Spleen (tissue), 13 donors: ENCODE data around the gene AQP4. TPM values are rescaled to one million over a fixed set of nuclear protein-coding genes. Genes with fewer than 3 reads are reported as not detected.

ENCODE experiments used
- DNase-seq: peaks from one replicate; pipeline ENCODE4 v3.0.0-alpha.2; 2020
- H3K27ac ChIP-seq, 8 donors: fragments of 200-600 bp; sonication (generic) in 7 of 8; 1 replicate in 4 of 8; 2 replicates in 4 of 8; pipeline versions ENCODE4 v1.5.0 to v1.8.0; 2016 to 2021; ENCODE audit warnings: inconsistent platforms in 4 of 8, mild to moderate bottlenecking in 4 of 8, moderate library complexity in 1 of 8
- H3K27me3 ChIP-seq, 7 donors: fragments of 200-600 bp; sonication (generic) in 6 of 7; replicated peaks in 1 of 7; 1 replicate in 4 of 7; 2 replicates in 3 of 7; pipeline versions ENCODE4 v1.5.0 to v1.8.0; 2016 to 2021; ENCODE audit warnings: inconsistent platforms in 3 of 7, mild to moderate bottlenecking in 1 of 7
- H3K36me3 ChIP-seq, 6 donors: fragments of 200-600 bp; sonication (generic) in 5 of 6; 1 replicate in 4 of 6; 2 replicates in 2 of 6; pipeline versions ENCODE4 v1.5.0 to v1.8.0; 2016 to 2021; ENCODE audit warnings: inconsistent platforms in 2 of 6
- H3K4me1 ChIP-seq, 6 donors: fragments of 200-600 bp; sonication (generic) in 5 of 6; 1 replicate in 3 of 6; 2 replicates in 3 of 6; pipeline versions ENCODE4 v1.5.0 to v1.8.0; 2016 to 2021; ENCODE audit warnings: inconsistent platforms in 3 of 6
- H3K4me3 ChIP-seq, 8 donors: fragments of 200-600 bp; sonication (generic) in 7 of 8; 1 replicate in 4 of 8; 2 replicates in 4 of 8; pipeline versions ENCODE4 v1.5.0 to v1.8.0; 2016 to 2021; ENCODE audit warnings: inconsistent platforms in 4 of 8, mild to moderate bottlenecking in 4 of 8, moderate library complexity in 2 of 8
- H3K9me3 ChIP-seq, 8 donors: fragments of 200-600 bp; sonication (generic) in 7 of 8; 1 replicate in 4 of 8; 2 replicates in 4 of 8; pipeline versions ENCODE4 v1.5.0 to v1.8.0; 2016 to 2021; ENCODE audit warnings: inconsistent platforms in 4 of 8
- POLR2A ChIP-seq, 3 donors: fragments of 450-650 bp; IDR thresholded peaks; one replicate each; pipeline ENCODE4 v1.5.1; 2017; ENCODE audit warnings: antibody characterized with exemption in 3 of 3, mild to moderate bottlenecking in 1 of 3
- POLR2AphosphoS5 ChIP-seq, 3 donors: sonication (generic); formaldehyde crosslinking; IDR thresholded peaks; one replicate each; pipeline ENCODE4 v1.5.1; 2017; ENCODE audit warnings: antibody characterized with exemption in 3 of 3
- WGBS, 5 donors: extraction: QIAGEN DNeasy Blood & Tissue Kit in 3 of 5; methylation state at CpG; one replicate each; pipeline versions ENCODE4 v1.1.5 to v1.1.7; 2013 to 2018; 5-methylcytosine and 5-hydroxymethylcytosine counted together
- intact Hi-C: fragments of 100-400 bp; cut with DNase I; formaldehyde crosslinking; loops from one replicate; pipeline ENCODE4 v1.15.0; 2023; ENCODE audit warnings: low total_unique reads
- long read RNA-seq, 2 donors: transcript quantifications; one replicate each; lab custom pipeline, GENCODE V29; 2026
- polyA plus RNA-seq, 3 donors: library from polyadenylated mRNA; stranded (reverse); fragments of 200-250 nt; gene quantifications; one replicate each; pipeline ENCODE4 v1.2.1, GENCODE V29; 2013
- total RNA-seq, 7 donors: library from RNA; depleted of rRNA in 3 of 7; stranded (reverse); fragments of >200 nt in 3 of 7; fragmentation: NEBNext Ultra II Directional in 4 of 7; extraction: Animal tissue kit (Norgen Biotek cat#: 25700) in 4 of 7; gene quantifications; one replicate each; pipeline versions ENCODE4 v1.1.0 to v1.2.1, GENCODE V29; 2016 to 2021
- TF ChIP-seq, protein P1 (sequence below), 11 experiments: fragments of 200-600 bp in 7 of 11; fragments of 450-650 bp in 4 of 11; sonication (generic) in 4 of 11; IDR thresholded peaks in 8 of 11; conservative IDR thresholded peaks in 3 of 11; 1 replicate in 7 of 11; 2 replicates in 4 of 11; pipeline versions ENCODE4 v1.4.0 to v1.8.0; 2016 to 2021; ENCODE audit warnings: antibody characterized with exemption in 11 of 11, inconsistent platforms in 4 of 11, mild to moderate bottlenecking in 1 of 11
- donor health status: healthy with polysubstance abuse.
- donor health status: DM: no; HTN: no; CAD: no; lungs with moderate emphysema.
- donor health status: DM: no; HTN: no; CAD: no.
- donor health status: Bipolar disorder and iron deficiency.
- donor health status: healthy.
- donor health status: DM: no; HTN: no; CAD: no.
- donor health status: DM: yes; HTN: yes; CAD: no.

AQP4 gene, protein sequence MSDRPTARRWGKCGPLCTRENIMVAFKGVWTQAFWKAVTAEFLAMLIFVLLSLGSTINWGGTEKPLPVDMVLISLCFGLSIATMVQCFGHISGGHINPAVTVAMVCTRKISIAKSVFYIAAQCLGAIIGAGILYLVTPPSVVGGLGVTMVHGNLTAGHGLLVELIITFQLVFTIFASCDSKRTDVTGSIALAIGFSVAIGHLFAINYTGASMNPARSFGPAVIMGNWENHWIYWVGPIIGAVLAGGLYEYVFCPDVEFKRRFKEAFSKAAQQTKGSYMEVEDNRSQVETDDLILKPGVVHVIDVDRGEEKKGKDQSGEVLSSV
- 1 to 10 TPM in 4 of 7 donors, under 1 TPM in 3; 0.32 to 3.0 (median 1.2) TPM for total RNA-seq
- polyA plus RNA-seq = under 1 TPM; 0.15 to 0.21 (median 0.16) TPM
- long read RNA-seq, donor 1 = 0 reads
- long read RNA-seq, donor 2 = 0 reads

DNA sequence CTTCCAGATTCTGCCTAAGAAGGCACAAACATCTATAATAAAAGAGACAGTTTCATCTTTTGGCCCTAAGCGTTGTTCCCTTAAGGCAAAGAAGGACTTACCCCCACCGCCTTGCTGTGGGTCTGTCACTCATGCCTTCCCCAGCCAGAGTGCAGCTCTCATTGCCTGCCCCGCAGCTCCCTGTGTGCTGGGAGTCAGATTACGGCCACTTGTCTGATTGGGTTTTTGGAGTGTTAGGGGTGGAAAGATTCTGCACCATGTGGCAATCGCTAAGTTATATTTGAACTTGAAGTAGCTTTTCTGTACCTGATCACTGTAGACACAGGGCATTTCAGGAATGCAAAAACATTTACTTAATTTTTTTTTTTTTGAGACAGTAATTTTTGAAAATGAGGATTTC lies at the start of gene AQP4:
Gene AQP4, minus strand, starts transcription at position 151 of the 400 bp plus-strand sequence. Its CDS starts 18 bp downstream, at position 133.
- intact Hi-C loops = no loop called here
- WGBS, 5 donors = 61 to 74% (median 71%) methylated on average over 5 of the region's 5 CpGs
- Histone ChIP-seq H3K27ac (no peak within 1 kb of the TSS), H3K27me3 (peaks cover 0 to 46% (median 11%) of the 10 kb centered on the region in 7 donors), H3K4me1 (peaks cover 0 to 14% (median 0%) of the 10 kb centered on the region in 6 donors), H3K36me3 (no peaks in the 10 kb centered on the region), H3K4me3 (no peak within 1 kb of the TSS), H3K9me3 (no peaks in the 10 kb centered on the region)
- TF ChIP-seq POLR2AphosphoS5 (IDR thresholded peaks at IDR 0.05) = no peak
- no peak for TF ChIP-seq POLR2A (IDR thresholded peaks at IDR 0.05)
- TF ChIP-seq, protein P1, sequence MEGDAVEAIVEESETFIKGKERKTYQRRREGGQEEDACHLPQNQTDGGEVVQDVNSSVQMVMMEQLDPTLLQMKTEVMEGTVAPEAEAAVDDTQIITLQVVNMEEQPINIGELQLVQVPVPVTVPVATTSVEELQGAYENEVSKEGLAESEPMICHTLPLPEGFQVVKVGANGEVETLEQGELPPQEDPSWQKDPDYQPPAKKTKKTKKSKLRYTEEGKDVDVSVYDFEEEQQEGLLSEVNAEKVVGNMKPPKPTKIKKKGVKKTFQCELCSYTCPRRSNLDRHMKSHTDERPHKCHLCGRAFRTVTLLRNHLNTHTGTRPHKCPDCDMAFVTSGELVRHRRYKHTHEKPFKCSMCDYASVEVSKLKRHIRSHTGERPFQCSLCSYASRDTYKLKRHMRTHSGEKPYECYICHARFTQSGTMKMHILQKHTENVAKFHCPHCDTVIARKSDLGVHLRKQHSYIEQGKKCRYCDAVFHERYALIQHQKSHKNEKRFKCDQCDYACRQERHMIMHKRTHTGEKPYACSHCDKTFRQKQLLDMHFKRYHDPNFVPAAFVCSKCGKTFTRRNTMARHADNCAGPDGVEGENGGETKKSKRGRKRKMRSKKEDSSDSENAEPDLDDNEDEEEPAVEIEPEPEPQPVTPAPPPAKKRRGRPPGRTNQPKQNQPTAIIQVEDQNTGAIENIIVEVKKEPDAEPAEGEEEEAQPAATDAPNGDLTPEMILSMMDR (IDR thresholded peaks at IDR 0.05 in 8 of 11, conservative IDR thresholded peaks at IDR 0.05 in 3 of 11) = no peak
- no peak for DNase-seq

DNA sequence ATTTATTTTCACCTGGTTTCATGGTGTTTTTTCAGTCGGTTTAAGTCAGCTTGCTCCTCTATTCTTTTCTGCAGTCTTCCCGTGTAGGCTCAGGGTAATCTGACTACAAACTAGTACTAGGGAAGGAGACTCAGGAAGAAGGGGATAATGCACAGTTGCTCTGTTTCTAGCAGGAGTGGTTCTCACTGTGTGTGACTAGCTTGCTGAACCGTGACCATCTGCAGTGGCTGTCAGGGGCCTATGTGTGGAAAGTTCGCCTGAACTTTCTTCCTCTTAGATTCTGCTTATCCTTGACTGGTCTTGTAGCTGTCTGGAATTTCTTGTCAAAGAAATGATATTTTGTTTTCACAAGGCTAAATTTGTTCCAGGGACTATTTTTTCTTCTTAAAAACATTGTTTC lies 46.3 kb upstream of the AQP4 start:
- TF ChIP-seq, protein P1 (IDR thresholded peaks at IDR 0.05 in 8 of 11, conservative IDR thresholded peaks at IDR 0.05 in 3 of 11) = no peak
- TF ChIP-seq POLR2A (IDR thresholded peaks at IDR 0.05) (no peak), POLR2AphosphoS5 (IDR thresholded peaks at IDR 0.05) (no peak)
- H3K4me1 ChIP-seq = no peaks in the 10 kb centered on the region
- no peak overlapping the region for H3K27ac ChIP-seq
- no peak for DNase-seq
- H3K27me3 ChIP-seq = no peaks in the 10 kb centered on the region
- WGBS, 5 donors = 53 to 83% (median 67%) methylated on average over 4 of the region's 4 CpGs
- no peak overlapping the region for H3K4me3 ChIP-seq
- H3K9me3 ChIP-seq = no peaks in the 10 kb centered on the region
- intact Hi-C loops = no loop called here
- H3K36me3 ChIP-seq = no peaks in the 10 kb centered on the region

DNA sequence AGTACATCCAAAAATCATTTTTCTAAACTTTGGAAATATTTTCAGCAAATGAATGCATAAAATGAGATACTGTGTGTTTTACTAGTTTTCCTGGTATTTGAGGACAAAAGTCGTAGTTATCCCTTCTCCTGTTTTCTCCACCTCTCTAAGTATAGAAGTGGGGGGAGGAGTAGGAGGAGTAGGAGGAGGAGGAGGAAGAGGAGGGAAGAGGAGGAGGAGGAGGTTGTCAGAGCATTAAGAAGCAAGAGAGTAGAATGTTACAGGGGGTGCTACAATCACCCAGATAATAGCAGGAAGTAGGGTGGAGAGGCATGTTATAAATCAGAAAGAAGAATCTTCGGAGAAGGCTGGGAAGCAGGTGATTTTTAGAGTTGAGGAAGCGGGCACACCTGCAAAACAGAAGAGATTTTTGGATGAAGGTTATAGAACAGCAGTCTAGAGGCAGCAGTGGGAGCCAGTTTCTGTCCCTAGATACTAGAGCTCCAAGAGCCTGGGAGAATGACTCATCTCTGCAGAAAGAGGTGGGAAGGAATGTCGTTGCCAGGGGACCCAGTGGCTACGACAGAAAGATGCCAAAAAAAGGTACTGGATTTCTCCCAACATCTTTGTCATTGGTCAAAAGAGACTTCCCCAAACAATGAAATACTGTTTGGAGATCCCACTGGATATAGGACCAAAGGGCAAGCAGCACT lies 44.2 kb upstream of the AQP4 start:
- no peaks in the 10 kb centered on the region for H3K9me3 ChIP-seq
- no peaks in the 10 kb centered on the region for H3K36me3 ChIP-seq
- H3K27ac ChIP-seq = no peak overlapping the region
- H3K4me3 ChIP-seq = no peak overlapping the region
- DNase-seq = no peak
- H3K27me3 ChIP-seq = no peaks in the 10 kb centered on the region
- no peaks in the 10 kb centered on the region for H3K4me1 ChIP-seq
- TF ChIP-seq, protein P1 (IDR thresholded peaks at IDR 0.05 in 8 of 11, conservative IDR thresholded peaks at IDR 0.05 in 3 of 11) = no peak
- no peak for TF ChIP-seq POLR2AphosphoS5 (IDR thresholded peaks at IDR 0.05)
- TF ChIP-seq POLR2A (IDR thresholded peaks at IDR 0.05) = no peak
- 48 to 67% (median 59%) methylated on average over 5 of the region's 5 CpGs for WGBS, 5 donors
- intact Hi-C loops = no loop called here

DNA sequence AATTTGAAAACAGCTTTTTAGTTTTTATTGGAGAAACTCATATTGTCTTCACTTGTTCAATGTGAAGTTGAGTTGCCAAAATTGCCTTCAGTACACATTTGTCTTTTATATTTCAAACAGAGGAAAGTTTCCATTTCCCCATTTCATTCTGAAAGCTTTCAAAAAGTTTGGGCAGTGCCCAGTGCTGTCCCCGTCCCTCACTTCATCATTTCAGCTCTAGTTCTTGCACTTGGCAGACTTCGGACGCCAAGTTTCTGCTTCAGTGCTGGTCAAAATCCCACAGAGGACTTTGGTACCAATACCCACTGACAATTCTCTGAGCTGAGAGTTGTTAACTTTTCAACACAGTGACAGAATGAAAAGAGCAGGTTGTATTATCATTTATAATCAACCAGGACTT lies 43.4 kb upstream of the AQP4 start:
- intact Hi-C loops = no loop called here
- no peaks in the 10 kb centered on the region for H3K27me3 ChIP-seq
- no peak for DNase-seq
- H3K4me1 ChIP-seq = no peaks in the 10 kb centered on the region
- peaks cover 0 to 6% (median 2%) of the 10 kb centered on the region in 8 donors for H3K9me3 ChIP-seq
- no peaks in the 10 kb centered on the region for H3K36me3 ChIP-seq
- no peak overlapping the region for H3K27ac ChIP-seq
- WGBS, 5 donors = 62 to 67% (median 63%) methylated on average over 3 of the region's 3 CpGs
- TF ChIP-seq, protein P1 (IDR thresholded peaks at IDR 0.05 in 8 of 11, conservative IDR thresholded peaks at IDR 0.05 in 3 of 11) = no peak
- TF ChIP-seq POLR2AphosphoS5 (IDR thresholded peaks at IDR 0.05) (no peak), POLR2A (IDR thresholded peaks at IDR 0.05) (no peak)
- H3K4me3 ChIP-seq = no peak overlapping the region
